IPS DF 19.7 (cell line): Measurements from ENCODE around the gene DYRK2.

ENCODE experiments used
- DNase-seq: peaks from one replicate; pipeline ENCODE4 v3.0.0-alpha.2; 2013; ENCODE audit warnings: low read depth, low spot score

Gene DYRK2

GRCh38 chr12:67648521-67649260 lies at the start of gene DYRK2:
TSS of gene DYRK2 (plus strand) at chr12:67648745. CDS start at chr12:67649134, 389 bp downstream.
- no peak for DNase-seq

- no peak for DNase-seq
Observed at GRCh38 chr12:67599691-67600090, 48.9 kb upstream of the DYRK2 start.

GRCh38 chr12:67601126-67601525 lies 47.4 kb upstream of the DYRK2 start:
- no peak for DNase-seq

GRCh38 chr12:67609226-67609870 lies 39.2 kb upstream of the DYRK2 start:
- DNase-seq = no peak

GRCh38 chr12:67613040-67613439 lies 35.5 kb upstream of the DYRK2 start:
- DNase-seq = no peak

GRCh38 chr12:67617629-67618028 lies 30.9 kb upstream of the DYRK2 start:
- DNase-seq = no peak

GRCh38 chr12:67618303-67618702 lies 30.2 kb upstream of the DYRK2 start:
- no peak for DNase-seq

- DNase-seq = no peak
Observed at GRCh38 chr12:67621112-67621511, 27.4 kb upstream of the DYRK2 start.

- DNase-seq = no peak
Observed at GRCh38 chr12:67621926-67622325, 26.6 kb upstream of the DYRK2 start.

- DNase-seq = no peak
Observed at GRCh38 chr12:67623259-67623658, 25.3 kb upstream of the DYRK2 start.

- no peak for DNase-seq
Observed at GRCh38 chr12:67624355-67624754, 24.2 kb upstream of the DYRK2 start.

GRCh38 chr12:67625004-67625403 lies 23.5 kb upstream of the DYRK2 start:
- no peak for DNase-seq

- DNase-seq = no peak
Observed at GRCh38 chr12:67626156-67626555, 22.4 kb upstream of the DYRK2 start.

GRCh38 chr12:67630373-67631088 lies 18.0 kb upstream of the DYRK2 start:
- peak; percentile 54 for DNase-seq

GRCh38 chr12:67632005-67632404 lies 16.5 kb upstream of the DYRK2 start:
- DNase-seq = no peak

- no peak for DNase-seq
Observed at GRCh38 chr12:67633024-67633610, 15.4 kb upstream of the DYRK2 start.

- DNase-seq = no peak
Observed at GRCh38 chr12:67633708-67634107, 14.8 kb upstream of the DYRK2 start.

- no peak for DNase-seq
Observed at GRCh38 chr12:67634303-67634761, 14.2 kb upstream of the DYRK2 start.

- no peak for DNase-seq
Observed at GRCh38 chr12:67637718-67638117, 10.8 kb upstream of the DYRK2 start.

- DNase-seq = no peak
Observed at GRCh38 chr12:67638694-67639093, 9.9 kb upstream of the DYRK2 start.

GRCh38 chr12:67640863-67641262 lies 7.7 kb upstream of the DYRK2 start:
- no peak for DNase-seq

- DNase-seq = no peak
Observed at GRCh38 chr12:67645126-67645525, 3.4 kb upstream of the DYRK2 start.
